T-cell (primary cell): ENCODE data around the gene TNKS1BP1. TPM values are rescaled to one million over a fixed set of nuclear protein-coding genes. Genes with fewer than 3 reads are reported as not detected.

Experiments used
- ATAC-seq, 4 experiments: fragments of 200-7000 bp in 3 of 4; fragments of 150-1000 bp in 1 of 4; cut with Tn5 transposase; replicated peaks in 1 of 4; 1 replicate in 3 of 4; 2 replicates in 1 of 4; pipeline ENCODE4 v1.10.0; 2021; ENCODE audit warnings: moderate library complexity in 3 of 4, mild to moderate bottlenecking in 2 of 4, moderate number of reproducible peaks in 1 of 4
- CTCF ChIA-PET, 2 donors: fragments of 300-600 bp; sonication (Branson Sonifier 250); formaldehyde crosslinking; loops; one replicate each; lab custom pipeline; 2022; ENCODE audit warnings: antibody characterized with exemption in 2 of 2; lab: Charles Lee
- POLR2A ChIA-PET, 2 donors: fragments of 300-600 bp; sonication (Branson Sonifier 250); formaldehyde crosslinking; loops; one replicate each; lab custom pipeline; 2022; ENCODE audit warnings: antibody characterized with exemption in 2 of 2; lab: Charles Lee
- DNase-seq, 35 experiments: peaks; one replicate each; pipeline versions ENCODE4 v3.0.0 to v3.0.0-alpha.2; 2013 to 2023
- H3K27ac ChIP-seq: one replicate; pipeline ENCODE4 v1.5.1; 2013; ENCODE audit warnings: low read length
- H3K27me3 ChIP-seq, 2 experiments: replicated peaks in 1 of 2; 1 replicate in 1 of 2; 2 replicates in 1 of 2; pipeline versions ENCODE4 v1.6.1 to v1.7.0; 2013; ENCODE audit warnings: low read length in 1 of 2, mixed read lengths in 1 of 2; ENCODE audit not compliant: control insufficient read depth in 2 of 2, insufficient read depth in 2 of 2; ENCODE audit errors: extremely low read depth in 1 of 2
- H3K36me3 ChIP-seq, 2 donors: 1 replicate in 1 of 2; 2 replicates in 1 of 2; pipeline versions ENCODE4 v1.6.1 to v1.7.0; 2013; ENCODE audit warnings: low read length in 1 of 2; ENCODE audit not compliant: control insufficient read depth in 2 of 2, insufficient read depth in 1 of 2; ENCODE audit errors: extremely low read depth in 1 of 2
- H3K4me1 ChIP-seq, 2 experiments: 1 replicate in 1 of 2; 2 replicates in 1 of 2; pipeline versions ENCODE4 v1.6.1 to v1.7.0; 2013; ENCODE audit warnings: low read length in 2 of 2, mixed read lengths in 1 of 2; ENCODE audit not compliant: insufficient read depth in 2 of 2, control insufficient read depth in 1 of 2; ENCODE audit errors: extremely low read depth in 1 of 2
- H3K4me3 ChIP-seq, 2 donors: 1 replicate in 1 of 2; 2 replicates in 1 of 2; pipeline versions ENCODE4 v1.5.1 to v1.7.0; 2013; ENCODE audit warnings: mild to moderate bottlenecking in 2 of 2, low read length in 1 of 2, moderate library complexity in 1 of 2; ENCODE audit not compliant: control insufficient read depth in 1 of 2; ENCODE audit errors: extremely low read depth in 1 of 2
- H3K9me3 ChIP-seq: 2 replicates; pipeline ENCODE4 v1.7.0; 2013
- H3K27ac Mint-ChIP-seq, 2 donors: one replicate each; pipeline ENCODE4 v1.8.0; 2020 to 2021; ENCODE audit warnings: mild to moderate bottlenecking in 2 of 2, mixed read lengths in 2 of 2
- H3K27me3 Mint-ChIP-seq, 2 donors: one replicate each; pipeline ENCODE4 v1.8.0; 2021 to 2022; ENCODE audit warnings: mixed read lengths in 2 of 2
- H3K36me3 Mint-ChIP-seq: one replicate; pipeline ENCODE4 v1.8.0; 2021; ENCODE audit warnings: mixed read lengths
- H3K4me1 Mint-ChIP-seq, 3 donors: one replicate each; pipeline ENCODE4 v1.8.0; 2020 to 2022; ENCODE audit warnings: mixed read lengths in 3 of 3, mild to moderate bottlenecking in 1 of 3
- H3K4me3 Mint-ChIP-seq, 3 donors: one replicate each; pipeline ENCODE4 v1.8.0; 2020 to 2022; ENCODE audit warnings: mild to moderate bottlenecking in 3 of 3, mixed read lengths in 3 of 3, moderate library complexity in 3 of 3
- H3K9me3 Mint-ChIP-seq, 3 donors: one replicate each; pipeline ENCODE4 v1.8.0; 2020 to 2022; ENCODE audit warnings: mixed read lengths in 3 of 3
- WGBS: methylation state at CpG from one replicate; pipeline ENCODE4 v1.1.5; 2013; ENCODE audit warnings: missing lambda C conversion rate; ENCODE audit not compliant: insufficient coverage; 5-methylcytosine and 5-hydroxymethylcytosine counted together
- total RNA-seq, 35 experiments: library from RNA in 6 of 35; stranded (reverse) in 6 of 35; fragments of 120-200 nt in 1 of 35; gene quantifications; one replicate each; pipeline versions ENCODE4 v1.2.1 to v1.2.4 and lab custom pipeline; 2013 to 2026

The TNKS1BP1 gene
- total RNA-seq, 5 donors from 2014 or later (not counting 1 experiment from before 2014, with no cell fraction given): 13.9 to 22.9 (median 18.9) TPM

GRCh38 chr11:57349491-57350274 lies 24.9 kb upstream of the TNKS1BP1 start:
- H3K27ac ChIP-seq: no peak overlapping the region
- peak in 3 of 4 experiments; percentile 44 to 64 (median 56) for ATAC-seq
- 29% methylated on average over 26 of the region's 31 CpGs for WGBS
- H3K27me3 Mint-ChIP-seq: peaks cover 6 to 9% of the 10 kb centered on the region in 2 donors
- CTCF ChIA-PET: interaction anchor here (0.6 to 1.3 kb wide), 7 partner anchors 13 to 1220 kb away, joined by 3 to 4 read pairs (median 4); no protein-coding TSS in a partner anchor
- peaks cover 0 to 18% of the 10 kb centered on the region in 2 experiments for H3K27me3 ChIP-seq
- no peaks in the 10 kb centered on the region for H3K36me3 Mint-ChIP-seq
- no peaks in the 10 kb centered on the region for H3K9me3 ChIP-seq
- no peaks in the 10 kb centered on the region for H3K36me3 ChIP-seq
- no peak overlapping the region for H3K4me3 ChIP-seq
- peaks cover 0 to 11% of the 10 kb centered on the region in 2 experiments for H3K4me1 ChIP-seq
- peaks cover 0 to 5% (median 5%) of the 10 kb centered on the region in 3 donors for H3K4me1 Mint-ChIP-seq
- H3K9me3 Mint-ChIP-seq: peaks cover 0 to 6% (median 0%) of the 10 kb centered on the region in 3 donors
- DNase-seq: peak in 31 of 35 experiments; percentile 11 to 75 (median 46)
- no peak overlapping the region for H3K4me3 Mint-ChIP-seq
- no peak overlapping the region for H3K27ac Mint-ChIP-seq
- POLR2A ChIA-PET: no interaction called here

GRCh38 chr11:57348636-57349313 lies 24.0 kb upstream of the TNKS1BP1 start:
- DNase-seq (no peak), ATAC-seq (no peak)
- peaks cover 0 to 6% (median 0%) of the 10 kb centered on the region in 3 donors for H3K9me3 Mint-ChIP-seq
- H3K4me1 Mint-ChIP-seq: peaks cover 0 to 5% (median 5%) of the 10 kb centered on the region in 3 donors
- no peaks in the 10 kb centered on the region for H3K36me3 ChIP-seq
- ChIA-PET POLR2A (no interaction called here), CTCF (interaction anchor here (0.7 to 0.8 kb wide), 4 partner anchors 14 to 492 kb away, joined by 3 to 14 read pairs (median 6); no protein-coding TSS in a partner anchor)
- no peak overlapping the region for H3K27ac Mint-ChIP-seq
- H3K27me3 ChIP-seq: peaks cover 0 to 14% of the 10 kb centered on the region in 2 experiments
- H3K9me3 ChIP-seq: no peaks in the 10 kb centered on the region
- H3K4me1 ChIP-seq: peaks cover 0 to 11% of the 10 kb centered on the region in 2 experiments
- WGBS: 71% methylated on average over 5 of the region's 14 CpGs
- no peak overlapping the region for H3K4me3 ChIP-seq
- no peak overlapping the region for H3K27ac ChIP-seq
- no peaks in the 10 kb centered on the region for H3K36me3 Mint-ChIP-seq
- no peak overlapping the region for H3K4me3 Mint-ChIP-seq
- peaks cover 2 to 5% of the 10 kb centered on the region in 2 donors for H3K27me3 Mint-ChIP-seq

GRCh38 chr11:57348052-57348451 lies 23.3 kb upstream of the TNKS1BP1 start:
- H3K4me1 Mint-ChIP-seq: peaks cover 0 to 5% (median 5%) of the 10 kb centered on the region in 3 donors
- peaks cover under 1 to 5% of the 10 kb centered on the region in 2 donors for H3K27me3 Mint-ChIP-seq
- Histone ChIP-seq H3K4me1 (peaks cover 0 to 11% of the 10 kb centered on the region in 2 experiments), H3K27me3 (peaks cover 0 to 14% of the 10 kb centered on the region in 2 experiments), H3K27ac (no peak overlapping the region), H3K4me3 (no peak overlapping the region), H3K36me3 (no peaks in the 10 kb centered on the region), H3K9me3 (no peaks in the 10 kb centered on the region)
- DNase-seq (no peak), ATAC-seq (no peak)
- CTCF ChIA-PET: interaction anchor here in 1 of 2 donors (0.7 kb wide), 1 partner anchor 430 kb away, joined by 3 read pairs; no protein-coding TSS in a partner anchor
- POLR2A ChIA-PET: no interaction called here
- WGBS: 80% methylated on average over 5 of the region's 7 CpGs
- H3K4me3 Mint-ChIP-seq: no peak overlapping the region
- no peak overlapping the region for H3K27ac Mint-ChIP-seq
- H3K9me3 Mint-ChIP-seq: peaks cover 0 to 6% (median 0%) of the 10 kb centered on the region in 3 donors
- no peaks in the 10 kb centered on the region for H3K36me3 Mint-ChIP-seq

- Mint-ChIP-seq H3K36me3 (no peaks in the 10 kb centered on the region), H3K4me1 (peaks cover 0 to 5% (median 5%) of the 10 kb centered on the region in 3 donors), H3K27me3 (peaks cover 0 to 5% of the 10 kb centered on the region in 2 donors), H3K4me3 (no peak overlapping the region), H3K27ac (no peak overlapping the region), H3K9me3 (peaks cover 0 to 6% (median 0%) of the 10 kb centered on the region in 3 donors)
- no peak overlapping the region for H3K27ac ChIP-seq
- POLR2A ChIA-PET: no interaction called here
- H3K36me3 ChIP-seq: no peaks in the 10 kb centered on the region
- no peak overlapping the region for H3K4me3 ChIP-seq
- CTCF ChIA-PET: interaction anchor here (0.5 to 2.3 kb wide), 4 partner anchors 11 to 447 kb away, joined by 3 to 15 read pairs (median 3); partner anchors contain the start of gene SSRP1 (in 1 of the 2)
- ATAC-seq (no peak), DNase-seq (no peak)
- H3K4me1 ChIP-seq: peaks cover 0 to 11% of the 10 kb centered on the region in 2 experiments
- no CpG with 5 or more reads among the region's 9 CpGs for WGBS
- H3K27me3 ChIP-seq: peaks cover 0 to 12% of the 10 kb centered on the region in 2 experiments
- H3K9me3 ChIP-seq: no peaks in the 10 kb centered on the region
Measured at GRCh38 chr11:57347336-57347735, 22.6 kb upstream of the TNKS1BP1 start.

- H3K9me3 Mint-ChIP-seq: no peaks in the 10 kb centered on the region
- ChIA-PET POLR2A (interaction anchor here (0.6 to 1.2 kb wide), 3 partner anchors 213 to 401 kb away, joined by 3 to 10 read pairs (median 3); no protein-coding TSS in a partner anchor), CTCF (interaction anchor here (0.5 to 2.3 kb wide), 34 partner anchors 10 to 1329 kb away, joined by 3 to 15 read pairs (median 4); partner anchors contain the start of genes BTBD18 (in 1 of the 2), SSRP1 (in 1 of the 2), TNKS1BP1 (in 1 of the 2) and UBE2L6 (in 1 of the 2))
- DNase-seq: peak; percentile 20 to 86 (median 61)
- H3K36me3 Mint-ChIP-seq: no peaks in the 10 kb centered on the region
- H3K27me3 Mint-ChIP-seq: no peaks in the 10 kb centered on the region
- H3K4me3 Mint-ChIP-seq: no peak overlapping the region
- H3K27ac ChIP-seq: no peak overlapping the region
- 44% methylated on average over 5 of the region's 11 CpGs for WGBS
- peaks cover 0 to 9% of the 10 kb centered on the region in 2 experiments for H3K27me3 ChIP-seq
- no peak overlapping the region for H3K27ac Mint-ChIP-seq
- H3K4me3 ChIP-seq: no peak overlapping the region
- peaks cover 0 to 11% of the 10 kb centered on the region in 2 experiments for H3K4me1 ChIP-seq
- ATAC-seq: peak; percentile 78 to 89 (median 82)
- H3K4me1 Mint-ChIP-seq: peaks cover 0 to 5% (median 5%) of the 10 kb centered on the region in 3 donors
- H3K36me3 ChIP-seq: no peaks in the 10 kb centered on the region
- no peaks in the 10 kb centered on the region for H3K9me3 ChIP-seq
Measured at GRCh38 chr11:57345555-57346211, 20.9 kb upstream of the TNKS1BP1 start.
